ENCODE data around the gene RIMBP2.

Gene RIMBP2

DNA sequence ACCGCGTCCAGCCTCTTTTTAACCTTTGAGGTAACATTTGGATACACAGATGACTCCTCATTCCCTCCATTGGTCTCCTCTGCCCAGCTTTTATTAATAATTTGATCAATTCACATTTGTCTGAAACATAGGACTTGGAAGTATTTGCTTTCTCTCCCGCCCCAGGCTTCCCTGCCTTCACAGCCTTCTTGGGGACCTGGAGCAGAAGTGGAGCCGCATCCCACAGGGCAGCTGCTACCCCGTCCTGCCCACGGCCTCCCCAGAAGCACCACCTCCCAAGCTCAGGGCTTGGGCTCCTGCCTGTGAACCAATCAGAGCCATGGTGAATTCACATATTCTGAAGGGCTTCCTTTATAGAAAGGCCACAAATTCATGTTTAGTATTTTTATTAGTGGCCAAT is 280.8 kb downstream of the RIMBP2 start:
- no peak for DNase-seq

GRCh38 chr12:130434560-130434959 is 281.5 kb downstream of the RIMBP2 start:
- DNase-seq, result peak; percentile 3

- DNase-seq, result no peak
Measured at GRCh38 chr12:130433834-130434233, 282.3 kb downstream of the RIMBP2 start.

GRCh38 chr12:130433411-130433810 is 282.7 kb downstream of the RIMBP2 start:
- no peak for DNase-seq

DNA sequence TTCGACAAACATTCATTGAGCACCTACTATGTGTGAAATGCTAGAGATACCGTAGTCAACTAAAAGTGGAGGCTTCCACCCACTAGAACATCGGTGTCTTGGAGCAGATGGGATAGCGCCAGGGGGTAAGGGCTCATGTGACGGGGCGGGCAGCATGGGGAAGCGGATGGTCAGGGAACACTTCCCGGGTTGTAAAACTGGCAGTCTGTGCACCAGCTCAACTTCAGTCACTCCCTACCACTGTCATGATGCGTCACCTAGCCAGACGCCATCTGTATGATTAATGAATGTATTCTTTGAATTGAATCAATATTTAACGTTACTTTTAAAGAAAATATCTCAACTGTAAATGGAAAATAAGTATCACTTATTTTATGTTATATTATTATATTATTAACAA is 284.9 kb downstream of the RIMBP2 start:
- no peak for DNase-seq

DNA sequence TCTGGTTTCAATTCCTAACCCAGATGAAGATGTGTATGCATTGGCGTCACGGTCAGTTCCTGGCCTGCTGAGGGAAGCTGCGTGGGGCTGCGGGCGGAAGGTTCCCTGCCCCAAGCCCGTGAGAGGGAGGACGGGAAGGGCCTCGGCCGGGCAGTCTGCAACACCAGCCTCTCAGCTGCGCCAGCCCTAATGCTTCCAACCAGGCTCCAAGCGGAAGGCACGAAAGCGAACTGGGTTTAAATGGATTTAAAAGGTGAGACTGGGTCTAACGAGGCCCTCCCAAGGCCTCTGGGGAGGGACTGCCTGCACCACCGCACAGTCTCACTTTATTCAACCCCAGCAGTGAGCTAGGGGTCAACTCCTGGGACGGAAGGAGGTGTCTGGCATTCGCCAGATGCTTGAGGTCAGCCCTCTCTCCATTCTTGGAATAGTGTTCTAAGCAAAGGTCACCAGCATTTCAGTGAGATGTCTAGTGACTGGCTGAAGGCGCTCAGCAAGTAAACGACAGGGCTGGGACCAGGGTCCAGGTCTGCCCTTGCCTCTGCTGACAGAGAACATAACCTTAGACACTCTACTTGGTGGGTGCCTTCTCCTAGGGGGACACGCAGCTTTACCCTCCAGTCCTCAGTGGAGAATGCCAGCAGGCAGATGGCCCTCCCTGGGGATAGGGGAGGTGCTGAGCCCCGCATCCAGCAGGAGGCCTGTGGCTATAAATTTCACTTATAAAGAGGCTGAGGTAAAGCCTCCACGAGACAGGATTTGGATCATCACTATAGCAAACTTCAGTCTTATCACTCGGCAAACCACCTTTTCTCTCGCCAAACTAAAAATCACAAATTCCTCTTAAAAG is 286.2 kb downstream of the RIMBP2 start:
- no peak for DNase-seq

DNA sequence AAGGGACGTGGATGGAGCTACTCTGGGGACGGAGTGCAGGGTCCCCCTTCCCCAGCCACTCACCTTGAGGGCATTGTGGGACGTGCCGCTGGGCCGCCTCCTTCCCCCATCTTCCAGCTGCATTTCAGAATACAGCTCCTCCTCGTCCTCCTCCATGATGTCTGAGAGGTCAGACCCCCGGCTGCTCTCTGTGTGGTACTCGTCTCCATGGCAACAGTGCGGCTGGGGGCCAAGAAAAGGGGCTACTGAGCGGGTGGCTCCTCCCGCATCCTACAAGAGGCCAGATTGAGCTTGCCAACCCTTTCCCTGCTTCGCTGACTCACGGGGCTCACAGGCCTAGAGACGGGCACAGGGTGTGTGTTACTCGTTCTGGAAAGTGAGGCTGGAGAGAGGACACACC is 288.0 kb downstream of the RIMBP2 start:
- no peak for DNase-seq

DNA sequence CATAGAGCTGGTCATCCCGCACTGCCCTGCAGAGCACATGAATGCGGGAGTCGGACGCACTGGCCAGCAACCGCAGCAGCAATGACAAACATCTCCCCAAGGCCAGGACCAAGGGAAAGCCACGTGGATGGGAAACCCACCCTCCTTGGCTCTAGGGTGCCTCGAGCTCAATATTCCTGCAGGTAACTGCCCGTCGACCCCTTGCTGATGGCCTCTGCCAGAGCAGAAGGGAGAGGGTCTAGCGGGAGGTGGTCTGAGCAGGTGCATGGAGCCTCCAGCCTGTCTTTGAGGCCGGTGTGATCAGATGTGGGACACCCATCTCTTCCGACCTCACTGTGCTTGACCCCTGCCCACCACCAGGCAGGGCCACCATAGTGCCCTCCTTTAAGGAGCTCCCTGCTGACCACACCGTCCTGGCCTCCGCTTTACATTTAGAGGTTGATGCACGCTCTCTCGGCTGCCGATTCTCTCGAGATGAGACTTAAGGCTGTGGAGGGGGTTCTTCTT is 288.7 kb downstream of the RIMBP2 start:
- no peak for DNase-seq

GRCh38 chr12:130425698-130426245 is 290.3 kb downstream of the RIMBP2 start:
- no peak for DNase-seq

GRCh38 chr12:130424858-130425697 is 291.0 kb downstream of the RIMBP2 start:
- DNase-seq, result no peak

- DNase-seq, result no peak
Measured at GRCh38 chr12:130423991-130424857, 291.9 kb downstream of the RIMBP2 start.

DNA sequence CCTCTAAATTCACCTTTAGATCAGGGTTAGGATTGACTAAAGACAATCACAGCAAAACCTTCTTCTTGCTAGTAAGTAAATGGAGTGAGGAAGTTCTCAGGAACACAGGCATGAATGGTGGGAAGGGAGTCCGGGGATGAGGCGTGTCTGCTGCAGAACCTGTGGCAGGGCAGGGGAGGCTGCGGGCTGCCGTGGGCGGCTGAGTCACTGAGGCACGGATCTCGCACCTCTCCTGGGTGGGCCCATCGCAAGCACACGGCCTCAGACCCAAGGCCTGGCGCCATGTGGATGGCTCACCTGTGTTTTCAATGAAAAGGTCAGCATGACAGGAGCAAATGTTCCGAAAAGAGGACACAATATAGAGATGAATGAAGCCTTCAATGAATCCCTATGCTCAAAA is 293.0 kb downstream of the RIMBP2 start:
- no peak for DNase-seq

GRCh38 chr12:130422676-130423075 is 293.4 kb downstream of the RIMBP2 start:
- DNase-seq, result no peak

DNA sequence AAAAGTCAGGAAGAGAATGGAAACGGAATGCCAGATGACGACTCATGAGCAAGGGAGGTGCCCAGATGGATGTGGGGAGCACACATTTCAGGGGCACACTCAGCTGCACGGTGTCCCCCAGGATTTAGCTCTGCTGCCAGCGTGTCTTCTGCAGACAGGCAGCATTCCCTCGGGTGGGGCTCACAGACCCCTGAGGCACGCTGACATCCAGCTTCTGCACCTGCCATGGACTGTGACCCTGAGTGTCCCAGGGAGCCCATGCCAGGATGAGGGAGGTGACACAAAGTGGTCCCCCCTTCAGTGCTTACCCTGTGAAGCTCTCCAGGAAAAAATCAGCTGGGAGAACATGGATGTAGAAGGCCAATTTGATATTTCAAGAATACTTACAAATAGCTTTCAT is 294.2 kb downstream of the RIMBP2 start:
- DNase-seq, result no peak

- no peak for DNase-seq
Measured at GRCh38 chr12:130420071-130420470, 296.0 kb downstream of the RIMBP2 start.

DNA sequence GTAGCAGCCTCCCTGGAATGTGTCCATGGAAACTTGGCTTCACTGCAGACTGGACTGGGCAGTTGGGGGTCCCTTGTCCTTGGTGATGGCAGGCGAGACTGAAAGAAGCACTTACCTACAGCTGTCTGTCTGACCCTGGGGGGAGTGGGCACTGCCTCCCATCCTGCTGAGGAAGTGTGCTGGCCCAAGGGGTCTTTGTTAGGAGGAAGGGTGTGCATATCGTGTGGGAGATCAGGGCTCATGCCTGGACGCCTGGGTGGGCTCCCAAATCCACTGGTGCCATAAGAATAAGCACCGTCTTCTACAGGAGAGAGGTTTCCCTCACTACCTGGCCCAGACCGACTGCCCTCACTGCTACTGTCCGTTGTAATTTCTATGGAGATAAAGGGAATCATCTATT is 297.0 kb downstream of the RIMBP2 start:
- DNase-seq, result no peak

DNA sequence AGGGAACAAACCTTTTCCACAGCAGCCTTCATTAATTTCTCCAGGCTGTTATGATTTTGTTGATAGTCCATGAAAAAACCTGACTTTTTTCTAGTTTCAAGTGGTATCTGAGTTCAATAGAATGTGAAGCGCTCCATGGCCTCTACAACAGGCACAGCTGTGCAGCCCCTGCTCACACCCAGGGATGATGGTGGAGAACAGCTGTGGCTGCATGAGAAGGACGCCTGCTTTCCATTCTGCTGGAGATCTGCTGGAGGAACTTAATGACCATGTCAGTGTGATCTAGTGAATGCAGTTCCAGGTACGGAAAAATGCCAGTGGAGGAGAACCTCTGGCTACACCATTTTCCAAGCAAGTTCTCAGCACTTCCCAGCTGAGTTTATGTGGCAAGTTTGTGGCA is 297.8 kb downstream of the RIMBP2 start:
- DNase-seq, result peak; percentile 36

DNA sequence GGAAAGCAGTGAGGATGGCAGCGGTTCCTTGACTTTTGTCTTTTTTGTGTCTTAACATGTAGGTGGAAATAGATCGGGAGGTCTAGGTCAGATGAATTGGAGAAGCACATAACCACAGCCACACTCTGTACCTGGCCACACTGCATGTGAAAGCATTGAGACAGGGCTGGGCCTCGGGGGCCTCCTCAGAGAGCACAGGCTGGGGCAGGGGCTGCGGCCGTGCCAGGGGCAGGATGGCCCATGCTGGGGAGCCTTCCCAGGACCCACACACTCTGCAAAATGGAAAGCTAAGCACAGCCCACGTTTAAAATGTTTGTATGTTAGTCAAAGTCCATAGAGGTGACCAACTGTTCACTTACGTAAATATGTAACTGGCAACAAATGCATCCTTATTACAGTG is 301.7 kb downstream of the RIMBP2 start:
- DNase-seq, result no peak

- no peak for DNase-seq
Measured at GRCh38 chr12:130413909-130414308, 302.2 kb downstream of the RIMBP2 start.

- no peak for DNase-seq
Measured at GRCh38 chr12:130412384-130412783, 303.7 kb downstream of the RIMBP2 start.

GRCh38 chr12:130405332-130405731 is 310.8 kb downstream of the RIMBP2 start:
- no peak for DNase-seq

DNA sequence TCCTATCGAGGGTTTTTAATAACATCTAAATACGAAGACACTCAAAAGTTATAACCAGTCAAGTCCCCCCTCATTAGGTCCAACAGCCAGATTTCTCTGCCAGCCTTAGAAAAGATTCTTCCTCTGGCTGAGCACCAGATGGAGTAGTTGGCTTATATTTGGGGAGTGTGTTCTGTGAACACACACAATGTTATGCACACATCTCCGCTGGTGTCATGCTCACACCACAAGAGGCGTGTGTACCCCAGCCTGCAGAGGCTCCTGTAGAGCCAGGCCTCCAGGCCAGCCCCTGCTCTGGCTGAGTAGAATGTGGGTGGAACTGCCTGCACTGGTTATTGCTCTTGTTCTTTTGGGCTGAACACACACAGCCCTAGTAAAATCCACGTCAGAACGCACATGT is 314.4 kb downstream of the RIMBP2 start:
- DNase-seq, result no peak

Measured in femur (tissue), 1 donor.